ENCODE results near the gene RBBP4. TPM values are rescaled to one million over a fixed set of nuclear protein-coding genes. Genes with fewer than 3 reads are reported as not detected.

Gene RBBP4
- total and polyA plus RNA-seq, 2 of the 8 experiments (the other 6 are each of a cell fraction or from before 2014, with no cell fraction given) = 147 to 397 TPM

GRCh38 chr1:32612189-32612881 is 38.7 kb upstream of the RBBP4 start (continued):
- no peak for TF ChIP-seq SAP30 (IDR thresholded peaks at IDR 0.05; ENCODE audit: insufficient read depth, insufficient replicate concordance, low read length)
- TF ChIP-seq TAF1 (IDR thresholded peaks at IDR 0.05; ENCODE audit: low read depth, low read length) = peak; percentile 84
- TF ChIP-seq KDM5A (IDR thresholded peaks at IDR 0.05; ENCODE audit: low read length) = no peak
- peak; percentile 17; the same call in 1 of the 2 replicates for TF ChIP-seq SP1 (IDR thresholded peaks at IDR 0.05; ENCODE audit: low read depth, low read length)
- TF ChIP-seq JUN (IDR thresholded peaks at IDR 0.05; ENCODE audit: low read depth, low read length) = no peak
- TF ChIP-seq E2F6 (IDR thresholded peaks at IDR 0.05) = no peak
- TF ChIP-seq BRCA1 (IDR thresholded peaks at IDR 0.05; ENCODE audit: low read depth, low read length) = no peak; the same call in 1 of the 2 replicates
- no peak for TF ChIP-seq SRF (IDR thresholded peaks at IDR 0.05; ENCODE audit: low read depth, low read length)
- TF ChIP-seq KDM4A (IDR thresholded peaks at IDR 0.05; ENCODE audit: low read depth, low read length, severe bottlenecking) = peak; percentile 55
- peak; percentile 42 for TF ChIP-seq ASH2L (IDR thresholded peaks at IDR 0.05; ENCODE audit: low read length)
- TF ChIP-seq POLR2A (IDR thresholded peaks at IDR 0.05; ENCODE audit: control extremely low read depth in 1 of 2, low read depth in 2 of 2, low read length in 2 of 2) = peak in 1 of 2 experiments; percentile 85; a peak in 2 of 3 replicates
- TF ChIP-seq POLR2AphosphoS5 (IDR thresholded peaks at IDR 0.05; ENCODE audit: low read depth, low read length) = peak; percentile 89
- no peak for TF ChIP-seq RNF2 (IDR thresholded peaks at IDR 0.05; ENCODE audit: borderline replicate concordance, low read depth, low read length, missing control alignments, poor library complexity, severe bottlenecking)
- peak; percentile 80 for TF ChIP-seq PHF8 (conservative IDR thresholded peaks at IDR 0.05; ENCODE audit: low read depth, low read length)
- peak; percentile 76 for TF ChIP-seq TBP (IDR thresholded peaks at IDR 0.05; ENCODE audit: low read depth, low read length)
- TF ChIP-seq SP2 (IDR thresholded peaks at IDR 0.05; ENCODE audit: low read length) = no peak
- TF ChIP-seq TEAD4 (IDR thresholded peaks at IDR 0.05; ENCODE audit: low read depth, low read length) = no peak
- TF ChIP-seq NRF1 (IDR thresholded peaks at IDR 0.05; ENCODE audit: low read depth, low read length) = no peak
- TF ChIP-seq JUND (IDR thresholded peaks at IDR 0.05; ENCODE audit: low read length) = no peak
- TF ChIP-seq GTF2F1 (IDR thresholded peaks at IDR 0.05; ENCODE audit: borderline replicate concordance, low read depth, low read length) = no peak
- no peak for TF ChIP-seq SIX5 (IDR thresholded peaks at IDR 0.05; ENCODE audit: low read depth, low read length)
- TF ChIP-seq, protein P1, sequence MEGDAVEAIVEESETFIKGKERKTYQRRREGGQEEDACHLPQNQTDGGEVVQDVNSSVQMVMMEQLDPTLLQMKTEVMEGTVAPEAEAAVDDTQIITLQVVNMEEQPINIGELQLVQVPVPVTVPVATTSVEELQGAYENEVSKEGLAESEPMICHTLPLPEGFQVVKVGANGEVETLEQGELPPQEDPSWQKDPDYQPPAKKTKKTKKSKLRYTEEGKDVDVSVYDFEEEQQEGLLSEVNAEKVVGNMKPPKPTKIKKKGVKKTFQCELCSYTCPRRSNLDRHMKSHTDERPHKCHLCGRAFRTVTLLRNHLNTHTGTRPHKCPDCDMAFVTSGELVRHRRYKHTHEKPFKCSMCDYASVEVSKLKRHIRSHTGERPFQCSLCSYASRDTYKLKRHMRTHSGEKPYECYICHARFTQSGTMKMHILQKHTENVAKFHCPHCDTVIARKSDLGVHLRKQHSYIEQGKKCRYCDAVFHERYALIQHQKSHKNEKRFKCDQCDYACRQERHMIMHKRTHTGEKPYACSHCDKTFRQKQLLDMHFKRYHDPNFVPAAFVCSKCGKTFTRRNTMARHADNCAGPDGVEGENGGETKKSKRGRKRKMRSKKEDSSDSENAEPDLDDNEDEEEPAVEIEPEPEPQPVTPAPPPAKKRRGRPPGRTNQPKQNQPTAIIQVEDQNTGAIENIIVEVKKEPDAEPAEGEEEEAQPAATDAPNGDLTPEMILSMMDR (IDR thresholded peaks at IDR 0.05; ENCODE audit: control extremely low read depth in 1 of 3, insufficient read depth in 1 of 3, low read depth in 1 of 3, low read length in 3 of 3) = peak in 1 of 3 experiments; percentile 7; a peak in 1 of 4 replicates
